ENCODE results near the gene TCF7L1.

DNA sequence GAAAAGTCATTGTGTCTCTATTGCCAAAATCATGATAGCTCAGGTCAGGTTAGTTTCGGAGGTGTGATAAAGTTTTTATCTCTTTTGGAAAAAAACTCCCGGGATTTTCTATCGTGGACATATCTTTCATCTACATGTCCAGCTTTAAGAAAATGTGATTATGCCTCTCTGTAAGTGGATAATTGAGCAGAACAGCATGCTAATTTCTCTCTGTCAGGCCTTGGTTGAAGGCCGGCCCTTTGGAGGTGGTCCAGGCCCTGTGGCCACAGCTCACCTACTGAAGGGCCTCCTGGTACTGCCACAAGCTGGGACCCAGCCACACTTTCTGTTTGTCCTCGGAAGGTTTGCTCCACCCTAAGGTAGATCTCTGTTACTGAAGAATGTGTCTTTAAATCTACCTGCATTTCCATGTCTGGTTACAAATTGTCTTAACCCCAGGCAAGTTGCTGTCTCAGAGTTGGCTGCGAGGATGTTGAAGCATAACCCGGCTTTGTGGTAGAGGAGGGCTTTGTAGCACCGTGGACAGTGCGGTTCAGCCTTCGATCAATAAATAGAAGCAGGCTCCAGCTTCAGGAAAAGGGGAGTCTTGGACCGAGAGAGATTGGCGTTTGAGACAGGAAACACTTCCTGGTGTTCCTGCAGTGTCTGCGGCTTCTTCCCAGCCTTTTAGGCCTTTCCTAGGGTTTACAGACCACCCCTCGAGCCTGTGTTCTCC, 25.5 kb downstream of the TCF7L1 start:
- TF ChIP-seq, protein P1, sequence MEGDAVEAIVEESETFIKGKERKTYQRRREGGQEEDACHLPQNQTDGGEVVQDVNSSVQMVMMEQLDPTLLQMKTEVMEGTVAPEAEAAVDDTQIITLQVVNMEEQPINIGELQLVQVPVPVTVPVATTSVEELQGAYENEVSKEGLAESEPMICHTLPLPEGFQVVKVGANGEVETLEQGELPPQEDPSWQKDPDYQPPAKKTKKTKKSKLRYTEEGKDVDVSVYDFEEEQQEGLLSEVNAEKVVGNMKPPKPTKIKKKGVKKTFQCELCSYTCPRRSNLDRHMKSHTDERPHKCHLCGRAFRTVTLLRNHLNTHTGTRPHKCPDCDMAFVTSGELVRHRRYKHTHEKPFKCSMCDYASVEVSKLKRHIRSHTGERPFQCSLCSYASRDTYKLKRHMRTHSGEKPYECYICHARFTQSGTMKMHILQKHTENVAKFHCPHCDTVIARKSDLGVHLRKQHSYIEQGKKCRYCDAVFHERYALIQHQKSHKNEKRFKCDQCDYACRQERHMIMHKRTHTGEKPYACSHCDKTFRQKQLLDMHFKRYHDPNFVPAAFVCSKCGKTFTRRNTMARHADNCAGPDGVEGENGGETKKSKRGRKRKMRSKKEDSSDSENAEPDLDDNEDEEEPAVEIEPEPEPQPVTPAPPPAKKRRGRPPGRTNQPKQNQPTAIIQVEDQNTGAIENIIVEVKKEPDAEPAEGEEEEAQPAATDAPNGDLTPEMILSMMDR (IDR thresholded peaks at IDR 0.05), result no peak
- TF ChIP-seq POLR2A (IDR thresholded peaks at IDR 0.05; ENCODE audit: low read depth) (no peak), EP300 (IDR thresholded peaks at IDR 0.05) (no peak)

Data from esophagus muscularis mucosa (tissue), 4 donors.